ENCODE results near the gene TIGD1.
"Not testable (repeated sequence)": the region's sequence is repeated elsewhere in the genome, so short reads cannot be mapped to it uniquely, and the experiment has no call there.

Gene TIGD1

GRCh38 chr2:232538671-232539070 is 11.7 kb downstream of the TIGD1 start:
- DNase-seq, result no peak

GRCh38 chr2:232537499-232537898 is 12.9 kb downstream of the TIGD1 start:
- DNase-seq, result no peak

- DNase-seq, result no peak
Observed at GRCh38 chr2:232537079-232537478, 13.3 kb downstream of the TIGD1 start.

GRCh38 chr2:232535761-232536530 is 14.4 kb downstream of the TIGD1 start:
- DNase-seq, result no peak

- DNase-seq, result no peak
Observed at GRCh38 chr2:232534940-232535651, 15.3 kb downstream of the TIGD1 start.

GRCh38 chr2:232533944-232534710 is 16.2 kb downstream of the TIGD1 start:
- DNase-seq, result no peak

- DNase-seq, result not testable (repeated sequence)
Observed at GRCh38 chr2:232532821-232533220, 17.5 kb downstream of the TIGD1 start.

GRCh38 chr2:232532419-232532818 is 17.9 kb downstream of the TIGD1 start:
- DNase-seq, result no peak

- DNase-seq, result no peak
Observed at GRCh38 chr2:232530626-232531260, 19.6 kb downstream of the TIGD1 start.

GRCh38 chr2:232529806-232530547 is 20.4 kb downstream of the TIGD1 start:
- DNase-seq, result no peak

GRCh38 chr2:232528746-232529460 is 21.5 kb downstream of the TIGD1 start:
- DNase-seq, result no peak

GRCh38 chr2:232527905-232528470 is 22.4 kb downstream of the TIGD1 start:
- no peak for DNase-seq

GRCh38 chr2:232526372-232526941 is 23.9 kb downstream of the TIGD1 start:
- no peak for DNase-seq

GRCh38 chr2:232525791-232526371 is 24.5 kb downstream of the TIGD1 start, which contains the start of gene CHRND:
CHRND (plus strand) TSS chr2:232526160; CDS start chr2:232526216, 56 bp downstream.
- DNase-seq, result no peak

- DNase-seq, result no peak
Observed at GRCh38 chr2:232525199-232525598, 25.2 kb downstream of the TIGD1 start.

GRCh38 chr2:232524771-232525170 is 25.6 kb downstream of the TIGD1 start:
- no peak for DNase-seq

- no peak for DNase-seq
Observed at GRCh38 chr2:232523682-232524597, 26.4 kb downstream of the TIGD1 start.

- DNase-seq, result no peak
Observed at GRCh38 chr2:232523402-232523681, 27.0 kb downstream of the TIGD1 start.

GRCh38 chr2:232522623-232523401 is 27.5 kb downstream of the TIGD1 start:
- DNase-seq, result no peak
